Activated T-cell treated with anti-CD3 and anti-CD28 coated beads, Interleukin-2, amount 50 U/mL, for 48 hours (primary cell): Measurements from ENCODE around the gene CABP5.

Source experiments
- DNase-seq, 2 experiments: peaks; one replicate each; pipeline ENCODE4 v3.0.0-alpha.2; 2020

CABP5 gene

GRCh38 chr19:48029431-48029830 lies 14.4 kb downstream of the CABP5 start:
- DNase-seq, result no peak

GRCh38 chr19:48025480-48025879 lies 18.4 kb downstream of the CABP5 start:
- DNase-seq, result no peak

- DNase-seq, result no peak
These were observed 20.4 kb downstream of the CABP5 start for GRCh38 chr19:48023518-48023917.

GRCh38 chr19:48023011-48023410 lies 20.9 kb downstream of the CABP5 start:
- no peak for DNase-seq

- DNase-seq, result no peak
These were observed 23.2 kb downstream of the CABP5 start for GRCh38 chr19:48020686-48021085.

GRCh38 chr19:48010932-48011758 lies 32.7 kb downstream of the CABP5 start:
- DNase-seq, result no peak

- DNase-seq, result peak; percentile 20 to 23
These were observed 37.1 kb downstream of the CABP5 start for GRCh38 chr19:48006762-48007161.

- no peak for DNase-seq
These were observed 39.6 kb downstream of the CABP5 start for GRCh38 chr19:48004236-48004635.

GRCh38 chr19:48000846-48001245 lies 43.0 kb downstream of the CABP5 start:
- DNase-seq, result no peak

GRCh38 chr19:47998800-47999199 lies 45.1 kb downstream of the CABP5 start:
- no peak for DNase-seq

GRCh38 chr19:47996230-47996727 lies 47.6 kb downstream of the CABP5 start:
- no peak for DNase-seq

GRCh38 chr19:47994209-47994802 lies 49.6 kb downstream of the CABP5 start, which contains the start of gene ELSPBP1:
ELSPBP1 (plus strand) TSS chr19:47994632; CDS start chr19:48008668, 14,036 bp downstream.
- DNase-seq, result no peak

GRCh38 chr19:47992070-47992469 lies 51.8 kb downstream of the CABP5 start, which contains the start of gene BSPH1:
BSPH1 (minus strand) TSS chr19:47992170; CDS start chr19:47992081, 89 bp downstream.
- no peak for DNase-seq

GRCh38 chr19:47991191-47991808 lies 52.6 kb downstream of the CABP5 start:
- no peak for DNase-seq
